Measurements from ENCODE around the gene PMS1.
"Not testable (repeated sequence)": the region's sequence is repeated elsewhere in the genome, so short reads cannot be mapped to it uniquely, and the experiment has no call there.

The PMS1 gene

GRCh38 chr2:189818249-189819038 is 34.2 kb downstream of the PMS1 start:
- DNase-seq = no peak

GRCh38 chr2:189819297-189819704 is 35.1 kb downstream of the PMS1 start:
- DNase-seq = no peak

- DNase-seq = no peak
Observed at GRCh38 chr2:189821953-189822748, 37.9 kb downstream of the PMS1 start.

- DNase-seq = no peak
Observed at GRCh38 chr2:189824694-189825396, 40.6 kb downstream of the PMS1 start.

GRCh38 chr2:189826039-189826438 is 41.8 kb downstream of the PMS1 start:
- no peak for DNase-seq

- DNase-seq = no peak
Observed at GRCh38 chr2:189829102-189829833, 45.0 kb downstream of the PMS1 start.

GRCh38 chr2:189830510-189830909 is 46.3 kb downstream of the PMS1 start:
- no peak for DNase-seq

- no peak for DNase-seq
Observed at GRCh38 chr2:189834059-189834458, 49.8 kb downstream of the PMS1 start.

GRCh38 chr2:189834642-189835041 is 50.4 kb downstream of the PMS1 start:
- not testable (repeated sequence) for DNase-seq

- no peak for DNase-seq
Observed at GRCh38 chr2:189835855-189836558, 51.8 kb downstream of the PMS1 start.

- no peak for DNase-seq
Observed at GRCh38 chr2:189836644-189837043, 52.4 kb downstream of the PMS1 start.

- DNase-seq = no peak
Observed at GRCh38 chr2:189837326-189837725, 53.1 kb downstream of the PMS1 start.

GRCh38 chr2:189841019-189841418 is 56.8 kb downstream of the PMS1 start:
- no peak for DNase-seq

GRCh38 chr2:189848276-189848675 is 64.0 kb downstream of the PMS1 start:
- no peak for DNase-seq

GRCh38 chr2:189849550-189849949 is 65.3 kb downstream of the PMS1 start:
- no peak for DNase-seq

GRCh38 chr2:189851174-189851826 is 67.0 kb downstream of the PMS1 start:
- DNase-seq = no peak

GRCh38 chr2:189854187-189854586 is 69.9 kb downstream of the PMS1 start:
- no peak for DNase-seq

- no peak for DNase-seq
Observed at GRCh38 chr2:189854940-189855339, 70.7 kb downstream of the PMS1 start.

- DNase-seq = no peak
Observed at GRCh38 chr2:189858291-189858690, 74.0 kb downstream of the PMS1 start.

- DNase-seq = no peak
Observed at GRCh38 chr2:189860161-189860560, 75.9 kb downstream of the PMS1 start.

GRCh38 chr2:189862751-189863150 is 78.5 kb downstream of the PMS1 start:
- DNase-seq = no peak

- DNase-seq = no peak
Observed at GRCh38 chr2:189865826-189866225, 81.6 kb downstream of the PMS1 start.
